ENCODE measurements around the gene AKAP14.
"Not testable (repeated sequence)": the region's sequence is repeated elsewhere in the genome, so short reads cannot be mapped to it uniquely, and the experiment has no call there.

The AKAP14 gene

DNA sequence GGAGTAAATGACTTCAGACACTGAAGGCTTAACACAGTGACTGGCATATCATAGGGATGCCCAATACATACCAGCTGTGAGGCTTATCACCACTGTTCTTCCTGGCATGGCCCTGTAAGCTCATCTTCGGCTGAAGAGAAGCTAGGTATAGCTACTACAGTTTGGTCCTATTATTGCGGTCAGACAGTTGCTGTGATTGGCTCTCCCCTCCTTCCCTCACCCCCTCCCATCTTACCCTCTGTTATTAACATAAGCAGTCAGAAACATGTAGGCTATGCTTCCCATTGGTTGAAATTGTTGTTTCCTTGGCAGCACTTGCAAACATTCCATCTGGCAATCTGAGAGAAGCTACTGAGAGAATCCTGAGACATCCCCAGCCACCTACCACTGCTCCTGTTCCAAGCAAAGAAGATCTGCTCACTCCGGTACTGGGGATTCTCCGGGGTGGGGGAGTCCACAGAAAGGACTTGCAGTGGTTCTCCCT lies at the start of gene AKAP14:
Gene AKAP14 (plus strand): TSS at position 51 of the 484 bp plus-strand sequence. CDS start 7,331 bp downstream, outside the sequence.
- DNase-seq: no peak

DNA sequence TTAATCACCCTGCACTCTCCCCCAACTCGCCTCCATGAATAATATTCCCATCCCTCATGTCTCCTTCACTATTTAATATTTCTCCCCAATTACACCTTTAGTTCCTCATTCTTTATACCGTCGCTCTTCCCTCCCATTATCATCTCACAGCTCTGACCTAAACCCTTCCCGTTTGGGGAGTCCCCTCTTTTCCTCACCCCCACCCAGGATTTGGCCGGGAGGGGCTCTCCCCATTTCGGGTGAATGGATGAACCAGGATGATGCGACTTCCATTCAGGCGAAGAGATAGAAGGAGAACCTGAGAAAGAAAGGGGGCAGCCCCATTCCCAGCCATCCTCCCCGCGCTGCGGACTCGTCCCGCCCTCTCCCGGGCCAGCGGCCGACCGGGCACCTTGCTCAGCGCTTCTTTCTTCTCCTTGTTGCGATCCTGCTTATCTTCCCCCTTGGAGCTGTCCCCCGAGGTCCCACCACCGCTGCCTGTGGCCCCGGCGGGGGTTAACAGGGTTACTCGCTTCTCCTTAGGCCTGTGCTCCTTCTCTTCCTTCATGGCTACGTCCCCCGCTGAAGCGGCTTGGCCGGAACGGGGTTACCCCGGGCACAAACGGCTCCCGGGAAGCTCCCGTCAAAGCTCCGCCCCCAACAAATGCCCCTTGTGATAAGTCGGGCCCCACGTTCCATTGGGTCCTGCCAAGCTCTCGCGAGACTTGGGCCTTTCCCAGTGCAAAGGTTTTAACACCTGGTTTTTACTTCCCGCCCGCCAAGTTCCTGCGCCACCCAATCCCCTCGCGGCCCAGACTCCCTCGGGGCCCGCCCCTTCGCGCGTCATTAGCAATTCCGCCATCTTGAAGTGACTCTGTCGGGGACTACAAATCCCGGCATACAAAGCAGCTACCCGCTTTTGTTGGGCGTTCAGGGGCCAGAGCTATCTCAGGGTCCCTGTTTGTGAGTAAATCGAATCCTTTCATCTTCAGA lies 43.0 kb upstream of the AKAP14 start, which contains the start of gene UPF3B:
Gene UPF3B (minus strand): TSS at position 582 of the 972 bp plus-strand sequence. CDS start 35 bp downstream, at position 547.
- DNase-seq: peak; percentile 95

DNA sequence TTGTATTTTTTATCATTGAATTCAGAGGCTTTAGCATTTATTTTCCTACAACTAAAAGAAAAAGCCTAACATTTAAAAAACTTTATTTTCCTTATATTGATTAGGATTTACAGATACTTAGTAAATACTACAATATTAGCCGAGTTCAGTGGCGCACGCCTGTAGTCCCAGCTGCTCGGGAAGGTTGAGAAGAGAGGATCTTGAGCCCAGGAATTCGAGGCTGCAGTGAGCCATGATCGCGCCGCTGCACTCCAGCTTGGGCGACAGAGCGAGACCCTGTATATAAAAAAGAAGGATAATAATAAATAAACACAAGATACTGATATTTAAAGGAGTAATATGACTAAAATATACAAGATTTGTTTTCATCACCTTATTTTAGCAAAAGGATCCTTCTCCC lies 42.2 kb upstream of the AKAP14 start:
- DNase-seq: no peak

DNA sequence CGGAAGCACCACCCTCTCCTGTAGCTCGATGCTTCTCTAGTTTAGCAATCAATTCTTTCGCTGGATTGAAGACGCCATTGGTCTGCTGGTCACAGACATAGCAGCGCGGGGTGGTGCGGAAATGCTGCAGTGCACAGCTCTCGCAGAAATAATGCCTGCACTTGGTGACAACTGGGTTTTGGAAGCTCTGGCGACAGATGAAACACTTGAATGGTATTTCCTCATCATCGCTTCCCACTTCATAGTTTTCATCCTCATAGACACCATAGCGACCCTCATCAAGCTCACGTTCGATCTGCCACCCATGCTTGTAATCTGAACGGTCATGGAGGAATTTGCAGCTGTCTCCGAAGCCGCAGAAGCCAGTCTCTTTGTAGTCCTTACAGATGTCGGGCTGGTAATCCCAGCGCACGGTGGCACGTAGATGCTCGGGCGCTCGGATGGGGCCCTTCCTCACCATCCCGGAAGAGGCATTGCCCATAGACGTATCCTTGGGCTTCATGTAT lies 25.0 kb upstream of the AKAP14 start:
- DNase-seq: peak; percentile 3

DNA sequence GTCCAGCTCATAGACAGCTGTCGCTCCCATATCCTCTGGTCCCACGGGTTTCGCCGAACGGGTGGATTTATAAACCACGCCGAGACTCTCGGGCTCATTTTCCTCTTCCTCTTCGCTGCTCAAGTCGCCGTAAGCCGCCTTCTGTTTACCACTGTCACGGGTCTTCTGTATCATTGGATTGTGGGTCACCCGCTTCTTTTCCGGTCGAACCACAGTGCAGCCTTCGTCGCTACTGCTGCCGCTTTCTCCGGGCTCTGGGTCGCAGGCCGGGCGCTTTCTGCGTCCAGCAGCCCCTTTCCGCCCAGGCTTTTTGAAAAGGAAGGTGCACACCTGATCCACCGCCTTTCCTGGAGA lies 24.5 kb upstream of the AKAP14 start:
- DNase-seq: no peak

DNA sequence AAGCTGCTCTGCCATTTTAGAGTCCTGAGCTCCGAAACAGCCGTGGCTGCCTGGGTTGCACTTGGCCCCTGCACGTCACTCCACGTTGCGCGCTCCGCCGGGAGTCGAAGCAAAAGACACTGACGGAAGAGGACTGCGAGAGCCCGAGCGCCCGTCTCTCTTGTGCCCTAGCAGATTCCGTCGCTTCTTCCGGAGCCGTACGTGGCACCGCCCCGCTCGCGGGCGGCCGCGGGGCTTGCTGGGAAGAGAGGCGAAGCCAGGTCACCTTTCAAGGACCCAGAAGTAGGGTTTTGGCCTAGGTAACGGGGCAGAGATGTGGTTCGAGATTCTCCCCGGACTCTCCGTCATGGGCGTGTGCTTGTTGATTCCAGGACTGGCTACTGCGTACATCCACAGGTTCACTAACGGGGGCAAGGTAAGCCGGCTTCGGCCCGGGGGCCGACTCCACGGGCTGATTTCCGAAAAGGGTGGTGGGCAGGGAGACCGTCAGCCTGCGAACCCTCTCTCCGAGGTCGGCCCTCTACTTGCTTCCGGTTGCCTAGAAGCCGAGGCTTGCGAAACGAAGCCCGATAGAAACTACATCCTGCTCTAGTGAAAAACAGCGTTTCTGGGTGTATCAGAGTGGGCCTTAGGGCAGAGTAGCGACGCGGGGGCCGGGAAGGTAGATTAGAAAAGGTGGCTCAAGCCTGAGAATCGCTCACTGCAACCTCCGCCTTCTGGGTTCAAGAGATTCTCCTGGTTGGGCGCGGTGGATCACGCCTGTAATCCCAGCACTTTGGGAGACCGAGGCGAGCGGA lies 23.9 kb upstream of the AKAP14 start, which contains the start of the genes NDUFA1 and RNF113A:
Gene NDUFA1 (plus strand): TSS at position 234 of the 797 bp plus-strand sequence. CDS start 80 bp downstream, at position 314.
Gene RNF113A (minus strand): TSS at position 135 of the 797 bp plus-strand sequence. CDS start 120 bp downstream, at position 15.
- DNase-seq: peak; percentile 30

DNA sequence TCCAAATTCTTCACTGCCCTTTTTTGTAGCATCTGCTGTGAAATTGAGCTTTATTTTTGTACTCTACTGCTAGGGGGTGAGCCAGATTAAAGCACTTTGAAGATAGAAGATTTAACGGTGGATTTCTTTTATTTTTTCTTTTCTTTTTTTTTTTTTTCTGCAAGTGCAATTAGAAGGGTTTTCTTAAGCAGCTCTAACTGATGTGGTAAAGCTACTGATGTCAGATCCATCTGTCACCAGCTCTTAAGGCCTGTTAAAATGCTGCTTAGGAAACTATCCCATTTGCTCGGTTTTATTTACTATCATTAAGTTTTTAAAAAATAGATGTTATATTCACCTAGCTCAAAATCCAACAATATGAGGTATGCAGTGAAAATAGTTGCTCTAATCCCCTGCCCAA lies 17.0 kb upstream of the AKAP14 start:
- DNase-seq: no peak

DNA sequence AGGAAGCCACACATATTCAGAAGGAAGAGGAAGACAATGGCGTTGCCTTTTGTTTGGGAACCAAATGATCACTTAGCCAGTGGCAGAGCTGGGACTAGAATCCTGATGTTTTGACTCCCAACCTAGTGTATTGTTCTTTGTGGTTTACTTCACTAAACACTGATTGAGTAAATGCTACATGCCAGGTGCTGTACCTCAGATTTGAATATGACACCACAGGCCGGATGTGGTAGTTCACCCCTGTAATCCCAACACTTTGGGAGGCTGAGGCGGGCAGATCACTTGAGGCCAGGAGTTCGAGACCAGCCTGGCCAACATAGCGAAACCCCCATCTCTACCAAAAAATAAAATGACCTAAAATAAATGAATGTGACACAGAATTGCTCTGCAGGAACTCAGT lies 15.6 kb upstream of the AKAP14 start:
- no peak for DNase-seq

DNA sequence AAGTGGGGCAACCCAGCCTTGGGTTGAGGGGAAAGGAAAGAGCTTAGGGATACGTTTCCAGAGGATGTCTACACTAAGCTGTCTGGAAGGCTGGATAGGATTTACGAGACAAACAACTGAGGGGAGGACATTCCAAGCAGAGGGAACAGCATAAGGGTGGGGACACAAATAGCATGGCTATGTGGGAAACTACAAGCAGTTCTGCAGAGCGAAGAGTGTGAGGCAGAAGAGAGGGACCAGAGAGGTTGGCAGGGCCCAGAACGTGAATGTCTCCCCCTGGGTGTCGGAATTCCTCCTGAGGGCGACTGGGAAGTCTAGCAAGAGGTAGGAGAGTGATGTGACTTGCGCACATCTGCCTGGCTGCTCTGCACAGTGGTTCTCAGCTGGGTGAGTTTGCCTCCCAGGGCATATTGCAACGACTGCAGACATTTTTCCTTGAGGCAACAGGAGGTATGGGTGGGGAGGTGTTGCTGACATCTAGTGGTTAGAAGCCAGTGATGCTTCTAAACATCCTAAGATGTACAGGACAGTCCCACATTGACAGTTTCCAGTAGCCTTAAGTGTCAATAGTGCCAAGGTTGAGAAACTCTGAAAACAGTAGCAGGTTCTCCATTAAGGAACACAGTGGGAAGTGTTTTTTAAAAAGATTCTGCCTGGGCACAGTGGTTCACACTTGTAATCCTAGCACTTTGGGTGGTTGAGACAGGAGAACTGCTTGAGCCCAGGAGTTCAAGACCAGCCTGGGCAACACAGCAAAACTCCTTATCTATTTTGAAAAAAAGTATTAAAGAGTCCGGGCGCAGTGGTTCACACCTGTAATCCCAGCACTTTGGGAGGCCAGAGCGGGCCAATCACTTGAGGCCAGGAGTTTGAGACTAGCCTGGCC lies 14.9 kb upstream of the AKAP14 start:
- DNase-seq: no peak

DNA sequence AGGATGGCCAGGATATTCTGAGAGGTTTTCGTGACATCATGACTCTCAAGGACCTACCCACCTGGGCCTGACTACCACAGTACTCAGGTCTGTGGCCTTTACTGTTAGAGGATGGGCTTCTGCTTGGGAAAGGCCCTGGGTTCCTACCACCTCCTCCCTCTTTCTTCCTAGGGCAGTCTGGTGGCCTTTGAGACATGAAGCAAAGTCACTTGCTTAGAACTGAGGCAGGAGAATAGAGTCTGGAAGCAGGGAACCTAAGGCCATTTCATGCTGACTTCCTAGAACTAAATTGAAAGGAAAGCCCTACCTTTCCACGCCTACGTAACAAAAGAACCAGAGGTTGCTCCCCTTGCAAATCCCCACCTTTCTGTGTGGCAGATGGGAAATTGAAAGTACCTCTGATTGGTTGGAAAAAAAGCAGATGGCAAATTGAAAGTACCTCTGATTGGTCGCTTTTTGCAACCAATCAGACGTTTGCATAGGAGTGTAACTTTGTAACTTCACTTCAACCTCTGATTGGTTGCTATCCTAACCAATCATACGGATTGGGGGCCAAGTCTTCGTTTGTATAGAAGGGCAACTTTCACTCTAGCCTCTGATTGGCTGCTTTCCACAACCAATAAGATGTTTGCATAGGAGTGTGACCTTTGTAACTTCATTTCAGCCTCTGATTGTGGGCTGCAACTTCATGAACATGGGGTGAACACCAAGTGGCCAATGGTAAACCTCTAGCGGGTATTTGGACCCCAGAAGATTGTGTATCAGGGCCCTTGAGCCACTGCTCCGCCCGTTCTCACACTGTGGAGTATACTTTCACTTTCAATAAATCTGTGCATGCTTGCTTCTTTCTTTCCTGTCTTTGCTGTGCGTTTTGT lies 9.9 kb upstream of the AKAP14 start:
- DNase-seq: no peak

DNA sequence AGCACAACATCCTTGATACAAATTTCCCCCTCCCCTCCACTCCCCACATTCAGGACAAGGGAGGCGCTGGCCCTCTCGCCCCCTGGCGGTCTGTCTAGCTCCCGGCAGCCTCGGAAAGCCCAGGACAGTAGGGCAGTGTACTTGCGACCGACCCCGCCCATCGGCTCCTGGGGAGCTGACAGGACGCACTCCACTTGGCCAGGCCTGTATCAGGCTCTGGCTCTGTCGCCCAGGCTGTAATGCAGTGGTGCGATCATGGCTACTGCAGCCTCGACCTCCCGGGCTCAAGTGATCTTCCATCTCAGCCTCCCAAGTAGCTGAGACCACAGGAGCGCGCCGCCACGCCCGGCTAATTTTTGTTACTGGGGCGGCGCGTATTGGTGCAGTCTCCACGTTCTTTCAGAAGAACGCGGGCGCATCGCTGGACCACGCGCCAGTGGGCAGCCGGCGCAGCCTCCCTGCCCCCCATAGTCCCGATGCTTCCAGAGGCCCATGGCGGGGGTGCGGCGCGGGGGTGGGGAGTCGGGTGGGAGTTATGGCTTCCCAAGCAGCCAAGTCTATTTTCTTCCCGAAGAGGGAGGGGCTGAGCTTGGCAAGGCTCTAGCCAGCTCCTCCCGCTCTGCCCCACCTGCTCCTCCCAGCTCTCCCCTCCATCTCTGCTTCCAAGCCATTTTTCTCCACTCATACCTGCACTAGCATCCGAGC lies 7.8 kb upstream of the AKAP14 start:
- peak; percentile 32 for DNase-seq

DNA sequence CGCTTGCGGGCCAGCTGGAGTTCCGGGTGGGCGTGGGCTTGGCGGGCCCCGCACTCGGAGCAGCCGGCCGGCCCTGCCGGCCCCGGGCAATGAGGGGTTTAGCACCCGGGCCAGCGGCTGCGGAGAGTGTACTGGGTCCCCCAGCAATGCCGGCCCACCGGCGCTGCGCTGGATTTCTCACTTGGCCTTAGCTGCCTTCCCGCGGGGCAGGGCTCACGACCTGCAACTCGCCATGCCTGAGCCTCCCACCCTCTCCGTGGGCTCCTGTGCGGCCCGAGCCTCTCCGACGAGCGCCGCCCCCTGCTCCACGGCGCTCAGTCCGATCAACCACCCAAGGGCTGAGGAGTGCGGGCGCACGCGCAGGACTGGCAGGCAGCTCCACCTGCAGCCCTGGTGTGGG lies 5.1 kb upstream of the AKAP14 start:
- DNase-seq: not testable (repeated sequence)

DNA sequence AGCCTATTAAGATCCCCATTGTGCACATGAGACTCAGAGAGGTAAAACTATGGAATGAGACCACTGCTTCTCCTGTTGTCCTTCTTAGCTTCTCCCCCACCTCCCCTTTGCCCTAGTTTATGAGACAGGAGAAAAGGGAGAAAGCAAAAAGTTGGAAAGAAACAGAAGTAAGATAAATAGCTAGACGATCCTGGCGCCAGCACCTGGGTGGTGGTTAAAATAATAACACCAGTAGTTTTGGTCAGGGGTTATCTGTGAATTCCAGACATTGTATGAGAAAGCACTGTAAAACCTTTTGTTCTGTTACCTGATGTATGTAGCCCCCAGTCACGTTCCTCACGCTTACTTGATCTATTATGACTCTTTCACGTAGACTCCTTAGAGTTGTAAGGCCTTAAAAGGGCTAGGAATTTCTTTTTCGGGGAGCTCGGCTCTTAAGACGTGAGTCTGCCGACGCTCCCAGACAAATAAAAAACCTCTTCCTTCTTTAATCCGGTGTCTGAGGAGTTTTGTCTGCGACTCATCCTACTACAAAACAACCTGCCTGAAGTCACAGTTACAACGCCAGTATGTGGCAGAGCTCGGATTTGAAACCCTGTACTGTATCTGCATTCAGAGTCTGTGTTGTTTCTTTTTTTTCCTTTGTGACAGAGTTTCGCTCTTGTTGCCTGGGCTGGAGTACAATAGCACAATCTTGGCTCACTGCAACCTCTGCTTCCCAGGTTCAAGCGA lies 3.6 kb upstream of the AKAP14 start:
- DNase-seq: not testable (repeated sequence)

DNA sequence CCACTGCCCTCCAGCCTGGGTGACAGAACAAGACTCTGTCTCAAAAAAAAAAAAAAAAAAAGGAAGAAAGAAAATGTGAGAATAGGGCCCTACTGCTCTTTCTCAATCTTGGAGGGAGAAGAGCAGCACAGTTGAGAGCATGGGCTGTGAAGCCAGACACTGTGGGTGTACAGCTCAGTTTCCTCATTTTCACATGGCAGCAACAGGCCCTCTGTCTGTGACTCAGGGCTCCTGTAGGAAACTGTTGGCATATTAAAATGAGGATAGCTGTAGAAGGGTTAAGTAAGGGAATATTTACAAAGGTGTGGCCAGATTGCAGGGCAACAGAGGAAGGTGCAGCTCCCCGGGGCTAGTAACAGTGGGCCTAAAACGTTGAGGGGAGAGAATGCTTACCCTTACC lies 3.4 kb downstream of the AKAP14 start:
- DNase-seq: no peak

DNA sequence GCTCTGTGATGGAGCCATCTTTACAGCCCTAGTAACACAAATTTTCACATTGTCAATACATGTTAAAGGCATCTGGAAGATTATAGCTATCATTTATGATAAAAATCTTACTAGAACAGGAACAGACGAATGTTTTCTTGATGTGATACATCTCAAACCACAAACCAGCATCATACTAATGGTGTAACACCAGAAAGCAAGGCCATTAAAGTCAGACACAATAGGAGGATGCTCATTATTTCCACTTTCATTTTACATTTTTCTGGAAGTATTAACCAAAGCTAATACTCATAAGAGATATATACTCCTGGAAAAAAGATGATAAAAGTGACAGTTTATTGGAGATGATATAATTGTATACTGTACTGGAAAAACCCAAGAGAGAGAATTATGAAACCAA lies 5.3 kb downstream of the AKAP14 start:
- DNase-seq: no peak

DNA sequence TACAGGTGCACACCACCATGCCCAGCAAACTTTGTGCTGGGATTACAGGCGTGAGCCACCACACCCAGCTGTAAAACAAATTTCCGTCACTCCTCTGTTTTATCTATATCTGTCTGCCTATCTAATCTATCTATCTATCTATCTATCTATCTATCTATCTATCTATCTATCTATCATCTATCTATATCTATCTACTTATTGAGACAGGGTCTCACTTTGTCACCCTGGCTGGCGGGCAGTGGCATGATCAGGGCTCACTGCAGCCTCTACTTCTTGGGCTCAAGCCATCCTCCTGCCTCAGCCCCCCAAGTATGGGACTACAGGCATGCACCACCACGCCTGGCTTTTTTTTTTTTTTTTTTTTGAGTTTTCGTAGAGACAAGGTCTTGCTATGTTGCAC lies 20.6 kb downstream of the AKAP14 start:
- DNase-seq: no peak

DNA sequence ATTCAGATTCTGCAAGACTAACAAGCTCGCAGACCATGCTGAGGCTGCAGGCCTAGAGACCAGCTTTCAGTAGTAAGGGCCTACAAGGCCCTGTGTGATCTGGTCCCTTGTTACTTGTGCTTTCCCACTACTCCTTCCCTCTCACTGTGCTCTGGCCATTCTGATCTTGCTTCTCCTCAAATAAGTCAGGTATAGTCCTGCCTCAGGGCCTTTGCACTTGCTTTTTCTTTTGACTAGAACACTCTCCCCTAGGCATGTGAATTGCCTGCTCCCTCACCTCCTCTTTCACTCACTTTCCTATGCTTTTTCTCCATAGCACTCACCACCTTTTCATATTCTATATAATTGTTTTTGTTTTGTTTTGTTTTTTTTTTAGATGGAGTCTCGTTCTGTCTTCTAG lies 22.2 kb downstream of the AKAP14 start:
- no peak for DNase-seq

DNA sequence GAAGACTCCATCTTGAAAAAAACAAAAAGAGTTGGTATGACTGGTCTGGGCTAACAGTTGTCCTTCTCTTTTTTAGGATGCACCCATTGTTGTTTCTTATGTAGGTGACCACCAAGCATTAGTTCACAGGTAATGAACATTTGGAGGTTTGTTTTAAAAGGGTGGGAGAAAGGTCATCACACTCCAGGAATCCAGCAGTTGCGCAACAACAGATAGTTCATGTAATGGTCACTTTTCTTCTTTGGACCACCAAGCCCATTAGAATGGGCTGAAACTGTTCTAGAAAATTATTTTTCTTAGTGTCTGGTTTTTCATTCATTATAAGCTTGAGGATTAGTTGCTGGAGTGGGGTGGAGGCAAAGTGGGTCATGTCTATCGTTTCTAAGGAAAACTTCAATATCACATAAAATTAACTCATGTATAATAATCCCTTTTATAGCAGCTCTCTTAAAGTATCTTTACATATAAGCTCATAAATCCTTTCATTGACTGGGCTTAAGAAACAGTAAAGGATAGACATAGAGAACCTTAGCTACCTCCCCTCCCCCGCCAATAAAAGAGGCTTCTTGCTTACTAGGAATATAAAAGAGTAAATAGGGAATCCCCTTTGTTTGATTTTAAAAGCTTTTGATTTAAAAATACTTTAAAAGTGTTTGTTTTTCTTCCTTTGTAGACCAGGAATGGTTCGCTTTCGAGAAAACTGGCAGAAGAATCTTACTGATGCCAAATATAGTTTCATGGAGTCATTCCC lies 24.3 kb downstream of the AKAP14 start:
- no peak for DNase-seq

DNA sequence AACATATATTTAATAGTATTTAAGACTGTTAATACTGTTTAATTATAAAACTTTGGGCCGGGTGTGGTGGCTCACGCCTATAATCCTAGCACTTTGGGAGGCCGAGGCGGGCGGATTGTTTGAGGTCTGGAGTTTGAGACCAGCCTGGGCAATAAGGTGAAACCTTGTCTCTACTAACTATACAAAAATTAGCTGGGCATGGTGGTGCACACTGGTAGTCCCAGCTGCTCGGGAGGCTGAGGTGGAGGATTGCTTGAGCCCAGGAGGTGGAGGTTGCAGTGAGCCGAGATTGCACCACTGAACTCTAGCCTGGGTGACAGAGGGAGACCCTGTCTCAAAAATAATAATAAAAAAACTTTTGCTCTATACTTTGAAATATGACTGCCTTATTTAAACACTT lies 26.7 kb downstream of the AKAP14 start:
- not testable (repeated sequence) for DNase-seq
